Right cardiac atrium (tissue), 5 donors: ENCODE data around the gene CELSR2. TPM values are rescaled to one million over a fixed set of nuclear protein-coding genes. Genes with fewer than 3 reads are reported as not detected.

Source experiments
- ATAC-seq, 2 donors: fragments of 200-7000 bp; cut with Tn5 transposase; one replicate each; pipeline versions ENCODE4 v1.8.0 to v1.9.1; 2020; ENCODE audit warnings: moderate library complexity in 2 of 2, mild to moderate bottlenecking in 1 of 2
- DNase-seq, 3 donors: peaks; one replicate each; pipeline ENCODE4 v3.0.0-alpha.2; 2020
- H3K27ac ChIP-seq: one replicate; pipeline ENCODE4 v1.5.1; 2013; ENCODE audit warnings: mild to moderate bottlenecking, low read length, control low read depth, moderate library complexity
- H3K27me3 ChIP-seq: one replicate; pipeline ENCODE4 v1.6.1; 2013; ENCODE audit not compliant: control insufficient read depth, insufficient read depth
- H3K4me1 ChIP-seq: one replicate; pipeline ENCODE4 v1.6.1; 2013; ENCODE audit warnings: low read length; ENCODE audit not compliant: control insufficient read depth, insufficient read depth
- H3K4me3 ChIP-seq: one replicate; pipeline ENCODE4 v1.5.1; 2013; ENCODE audit warnings: low read length, control low read depth
- H3K9me3 ChIP-seq: one replicate; pipeline ENCODE4 v1.6.1; 2013; ENCODE audit warnings: low read length; ENCODE audit not compliant: control insufficient read depth
- WGBS: extraction: QIAGEN DNeasy Blood & Tissue Kit; methylation state at CpG from one replicate; pipeline ENCODE4 v1.1.7; 2013; 5-methylcytosine and 5-hydroxymethylcytosine counted together
- intact Hi-C, 4 donors: fragments of 100-400 bp; cut with DNase I; formaldehyde crosslinking; loops; one replicate each; pipeline versions ENCODE4 v1.11.0 to v1.14.0; 2022 to 2023
- polyA plus RNA-seq: library from polyadenylated mRNA; stranded (reverse); fragments of 200-250 nt; gene quantifications from one replicate; pipeline ENCODE4 v1.2.3, GENCODE V29; 2013
- total RNA-seq, 4 donors: library from RNA; stranded (reverse); fragmentation: NEBNext Ultra II Directional; extraction: Animal tissue kit (Norgen Biotek cat#: 25700); gene quantifications; one replicate each; pipeline ENCODE4 v1.2.1, GENCODE V29; 2021
- donor health status: healthy with polysubstance abuse.
- donor health status: DM: no; HTN: yes; CAD: no.
- donor health status: DM: no; HTN: no; CAD: no.
- donor health status: DM: no; HTN: yes; CAD: no; lungs with severe emphysema.
- donor health status: DM: yes; HTN: yes; CAD: no.

CELSR2 gene
- total and polyA plus RNA-seq, 5 donors, result 16.0 to 33.2 (median 27.0) TPM

- Histone ChIP-seq H3K4me1 (peaks cover 1% of the 10 kb centered on the region), H3K27me3 (no peaks in the 10 kb centered on the region), H3K27ac (peak overlapping the region; percentile 23), H3K4me3 (no peak overlapping the region), H3K9me3 (no peaks in the 10 kb centered on the region)
- 64% methylated on average over 12 of the region's 12 CpGs for WGBS
- intact Hi-C loops, result no loop called here
- ATAC-seq, result peak; percentile 68 to 72
- peak in 2 of 3 donors; percentile 67 to 70 for DNase-seq
Measured at GRCh38 chr1:109312978-109313775, 63.8 kb downstream of the CELSR2 start.

DNA sequence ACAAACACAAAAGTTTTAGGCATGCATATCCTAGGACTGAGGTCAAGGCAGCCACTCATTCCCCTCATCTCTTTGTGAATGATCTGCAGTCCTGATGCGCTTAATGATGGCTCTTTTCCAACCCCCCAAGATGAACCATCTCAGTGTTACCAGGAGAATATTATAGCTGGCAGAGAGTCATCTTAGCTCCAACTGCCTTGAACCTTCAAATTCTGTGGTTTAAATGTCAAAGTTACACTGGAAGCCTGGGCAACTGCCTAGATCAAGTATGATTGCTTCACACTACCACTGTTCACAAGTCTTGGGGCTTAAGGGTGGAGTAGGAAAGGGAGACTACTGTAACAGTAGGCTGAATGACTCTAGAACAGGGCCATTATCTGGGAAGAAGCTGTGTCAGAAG lies 65.5 kb downstream of the CELSR2 start:
- 98% methylated on average over 1 of the region's 1 CpG for WGBS
- no peak overlapping the region for H3K4me3 ChIP-seq
- intact Hi-C loops, result no loop called here

GRCh38 chr1:109315288-109315687 lies 65.9 kb downstream of the CELSR2 start:
- DNase-seq (no peak), ATAC-seq (no peak)
- WGBS, result 93% methylated on average over 4 of the region's 4 CpGs
- intact Hi-C loops, result no loop called here
- H3K4me1 ChIP-seq, result no peaks in the 10 kb centered on the region
- H3K4me3 ChIP-seq, result no peak overlapping the region
- no peak overlapping the region for H3K27ac ChIP-seq
- no peaks in the 10 kb centered on the region for H3K9me3 ChIP-seq
- no peaks in the 10 kb centered on the region for H3K27me3 ChIP-seq

More for the DNA sequence above, 65.5 kb downstream of the CELSR2 start:
- Histone ChIP-seq H3K9me3 (no peaks in the 10 kb centered on the region), H3K27ac (no peak overlapping the region), H3K27me3 (no peaks in the 10 kb centered on the region), H3K4me1 (no peaks in the 10 kb centered on the region)
- DNase-seq (no peak), ATAC-seq (no peak)

DNA sequence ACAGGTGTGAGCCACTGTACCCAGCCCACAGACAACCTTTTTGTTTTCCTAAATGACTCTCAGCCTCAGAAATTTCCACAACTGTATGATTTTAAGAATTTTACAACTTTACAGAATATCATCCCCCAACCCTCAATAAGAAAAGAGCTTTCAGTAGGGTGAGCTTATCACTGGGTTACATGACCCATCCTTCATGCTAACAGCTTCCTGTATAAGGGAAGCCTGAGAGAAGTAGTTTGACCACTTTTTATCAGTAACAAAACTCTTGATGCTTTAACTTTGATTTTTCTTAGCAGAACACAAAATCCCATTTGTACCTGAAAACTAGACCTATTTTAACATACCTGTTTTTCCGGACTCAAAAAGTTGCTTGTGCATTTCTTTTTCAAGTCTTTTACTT lies 67.2 kb downstream of the CELSR2 start:
- no peaks in the 10 kb centered on the region for H3K27me3 ChIP-seq
- WGBS, result 92% methylated on average over 1 of the region's 1 CpG
- no peak for ATAC-seq
- intact Hi-C loops, result no loop called here
- H3K4me3 ChIP-seq, result no peak overlapping the region
- DNase-seq, result no peak
- H3K27ac ChIP-seq, result no peak overlapping the region
- no peaks in the 10 kb centered on the region for H3K9me3 ChIP-seq
- H3K4me1 ChIP-seq, result no peaks in the 10 kb centered on the region

DNA sequence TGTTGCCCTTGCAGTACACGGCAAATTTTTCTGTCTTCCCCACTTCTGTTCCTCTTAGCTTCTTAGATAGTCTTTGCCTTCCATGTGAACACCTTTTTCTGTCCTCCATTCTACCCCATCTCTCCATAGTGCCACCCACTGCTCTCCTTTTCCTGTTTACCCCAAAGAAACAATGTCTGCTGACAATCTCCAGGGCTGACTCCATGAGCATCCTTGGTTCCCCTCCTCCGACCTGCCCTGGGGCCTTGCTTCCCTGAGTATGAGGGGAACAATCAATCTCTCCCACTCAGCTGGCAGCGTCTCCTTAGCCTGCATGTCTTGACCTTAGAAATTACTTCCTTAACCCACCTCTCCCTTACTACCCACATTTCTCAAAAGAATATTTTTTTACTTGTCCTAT lies 69.8 kb downstream of the CELSR2 start:
- no peak for ATAC-seq
- DNase-seq, result no peak
- Histone ChIP-seq H3K27me3 (no peaks in the 10 kb centered on the region), H3K4me1 (no peaks in the 10 kb centered on the region), H3K4me3 (no peak overlapping the region), H3K9me3 (no peaks in the 10 kb centered on the region), H3K27ac (no peak overlapping the region)
- intact Hi-C loops, result no loop called here
- WGBS, result 87% methylated on average over 3 of the region's 3 CpGs

DNA sequence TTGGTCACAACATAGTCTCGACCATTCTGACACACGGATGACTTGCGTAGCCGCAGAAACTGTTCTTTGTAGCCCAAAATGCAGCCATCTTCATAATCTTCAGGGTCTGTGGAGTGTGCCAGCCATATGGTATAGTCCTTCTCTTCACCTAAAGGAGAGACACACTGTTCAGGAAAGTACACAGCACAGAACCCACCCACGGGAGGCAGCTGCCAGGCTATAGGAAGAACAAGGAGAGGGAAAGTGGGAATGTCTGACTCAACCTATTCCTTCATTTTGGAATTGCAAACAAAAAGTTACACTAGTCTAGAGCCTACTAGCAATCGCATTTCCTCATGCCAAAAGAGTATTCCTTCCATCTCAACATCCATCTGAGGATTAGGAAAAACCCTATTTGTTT lies 73.6 kb downstream of the CELSR2 start:
- Histone ChIP-seq H3K4me1 (no peaks in the 10 kb centered on the region), H3K9me3 (no peaks in the 10 kb centered on the region), H3K27me3 (no peaks in the 10 kb centered on the region), H3K27ac (no peak overlapping the region), H3K4me3 (no peak overlapping the region)
- DNase-seq, result no peak
- WGBS, result 90% methylated on average over 6 of the region's 6 CpGs
- intact Hi-C loops, result no loop called here
- no peak for ATAC-seq

Other genes with a start within 250 kb of the CELSR2 start
- gene WDR47, start 207.4 kb upstream of the CELSR2 start, total RNA-seq, result 10 to 100 TPM; 14.6 to 19.0 (median 16.6) TPM
- 5.2 TPM for gene WDR47, start 207.4 kb upstream of the CELSR2 start, polyA plus RNA-seq
- 10 to 100 TPM; 59.2 to 67.3 (median 64.5) TPM for gene TAF13, start 173.5 kb upstream of the CELSR2 start, total RNA-seq
- 56.7 TPM for gene TAF13, start 173.5 kb upstream of the CELSR2 start, polyA plus RNA-seq
- 10 to 100 TPM; 38.2 to 60.6 (median 48.5) TPM for gene TMEM167B, start 158.8 kb upstream of the CELSR2 start, total RNA-seq
- 17.1 TPM for gene TMEM167B, start 158.8 kb upstream of the CELSR2 start, polyA plus RNA-seq
- under 1 TPM; 0.28 to 0.51 (median 0.30) TPM for gene ELAPOR1, start 135.4 kb upstream of the CELSR2 start, total RNA-seq
- 0.18 TPM for gene ELAPOR1, start 135.4 kb upstream of the CELSR2 start, polyA plus RNA-seq
- 100 to 1,000 TPM; 123 to 146 (median 135) TPM for gene SARS1, start 35.6 kb upstream of the CELSR2 start, total RNA-seq
- gene SARS1, start 35.6 kb upstream of the CELSR2 start, polyA plus RNA-seq, result 84.5 TPM
- 1 to 10 TPM; 1.6 to 4.6 (median 2.3) TPM for gene PSRC1, start 33.6 kb downstream of the CELSR2 start, total RNA-seq
- gene PSRC1, start 33.6 kb downstream of the CELSR2 start, polyA plus RNA-seq, result 2.8 TPM
- 100 to 1,000 TPM; 115 to 521 (median 226) TPM for gene MYBPHL, start 57.5 kb downstream of the CELSR2 start, total RNA-seq
- 322 TPM for gene MYBPHL, start 57.5 kb downstream of the CELSR2 start, polyA plus RNA-seq
- 100 to 1,000 TPM; 119 to 170 (median 138) TPM for gene SORT1, start 148.4 kb downstream of the CELSR2 start, total RNA-seq
- 57.6 TPM for gene SORT1, start 148.4 kb downstream of the CELSR2 start, polyA plus RNA-seq
- gene PSMA5, start 176.9 kb downstream of the CELSR2 start, total RNA-seq, result 10 to 100 TPM; 49.1 to 60.2 (median 55.9) TPM
- 49.8 TPM for gene PSMA5, start 176.9 kb downstream of the CELSR2 start, polyA plus RNA-seq
- gene SYPL2, start 217.0 kb downstream of the CELSR2 start, total RNA-seq, result 10 to 100 TPM in 2 of 4 donors, 1 to 10 TPM in 2; 8.9 to 12.9 (median 10.3) TPM
- gene SYPL2, start 217.0 kb downstream of the CELSR2 start, polyA plus RNA-seq, result 7.9 TPM
- gene ATXN7L2, start 234.4 kb downstream of the CELSR2 start, total RNA-seq, result 1 to 10 TPM; 1.4 to 3.3 (median 2.0) TPM
- 2.6 TPM for gene ATXN7L2, start 234.4 kb downstream of the CELSR2 start, polyA plus RNA-seq
- 1 to 10 TPM; 4.9 to 6.6 (median 5.5) TPM for gene CYB561D1, start 244.6 kb downstream of the CELSR2 start, total RNA-seq
- gene CYB561D1, start 244.6 kb downstream of the CELSR2 start, polyA plus RNA-seq, result 2.8 TPM